Lung (tissue), 12 donors: ENCODE data around the gene OSR1. TPM values are rescaled to one million over a fixed set of nuclear protein-coding genes. Genes with fewer than 3 reads are reported as not detected.

ENCODE experiments used
- ATAC-seq: fragments of 200-7000 bp; cut with Tn5 transposase; one replicate; pipeline ENCODE4 v1.9.1; 2020; ENCODE audit warnings: moderate number of reproducible peaks; ENCODE audit not compliant: insufficient read depth, low FRiP score
- DNase-seq, 3 donors: peaks; one replicate each; pipeline ENCODE4 v3.0.0-alpha.2; 2013 to 2017
- H3K27ac ChIP-seq, 2 donors: one replicate each; pipeline ENCODE4 v1.5.1; 2013; ENCODE audit warnings: mild to moderate bottlenecking in 2 of 2, moderate library complexity in 2 of 2, control low read depth in 1 of 2, inconsistent platforms in 1 of 2, low read depth in 1 of 2, low read length in 1 of 2
- H3K27me3 ChIP-seq, 3 donors: one replicate each; pipeline ENCODE4 v1.5.1; 2013; ENCODE audit warnings: low read length in 2 of 3; ENCODE audit not compliant: control insufficient read depth in 3 of 3, insufficient read depth in 3 of 3
- H3K36me3 ChIP-seq, 4 donors: one replicate each; pipeline ENCODE4 v1.5.1; 2013; ENCODE audit warnings: low read length in 4 of 4, mild to moderate bottlenecking in 1 of 4, moderate library complexity in 1 of 4; ENCODE audit not compliant: control insufficient read depth in 4 of 4, insufficient read depth in 4 of 4
- H3K4me1 ChIP-seq, 5 donors: one replicate each; pipeline ENCODE4 v1.5.1; 2013; ENCODE audit warnings: low read length in 5 of 5, mild to moderate bottlenecking in 2 of 5, moderate library complexity in 1 of 5; ENCODE audit not compliant: control insufficient read depth in 5 of 5, insufficient read depth in 5 of 5
- H3K4me3 ChIP-seq: one replicate; pipeline ENCODE4 v1.5.1; 2013; ENCODE audit warnings: mild to moderate bottlenecking, control low read depth, moderate library complexity
- H3K9ac ChIP-seq, 2 donors: one replicate each; pipeline ENCODE4 v1.5.1; 2013; ENCODE audit warnings: low read length in 2 of 2, control low read depth in 1 of 2; ENCODE audit not compliant: insufficient read depth in 1 of 2
- H3K9me3 ChIP-seq, 4 donors: one replicate each; pipeline ENCODE4 v1.5.1; 2013; ENCODE audit warnings: low read length in 3 of 4, mild to moderate bottlenecking in 1 of 4, moderate library complexity in 1 of 4; ENCODE audit not compliant: control insufficient read depth in 4 of 4, insufficient read depth in 3 of 4
- CTCF ChIP-seq: IDR thresholded peaks from 2 replicates; pipeline ENCODE4 v1.5.1; 2012; ENCODE audit warnings: mild to moderate bottlenecking; ENCODE audit errors: control extremely low read depth, extremely low read depth
- WGBS, 2 donors: extraction: QIAGEN DNeasy Blood & Tissue Kit; methylation state at CpG; one replicate each; pipeline ENCODE4 v1.1.7; 2013; 5-methylcytosine and 5-hydroxymethylcytosine counted together
- polyA plus RNA-seq, 2 donors: library from polyadenylated mRNA; stranded (reverse); fragments of 200-250 nt; gene quantifications; one replicate each; pipeline ENCODE4 v1.2.1, GENCODE V29; 2013
- total RNA-seq, 2 donors: library from RNA; depleted of rRNA in 1 of 2; stranded (reverse); fragments of >200 nt in 1 of 2; gene quantifications; one replicate each; pipeline ENCODE4 v1.2.1, GENCODE V29; 2014 to 2021
- donor health status: control.
- donor health status: control.
- donor health status: Bipolar disorder and iron deficiency.
- donor health status: healthy.
- donor health status: DM: yes; HTN: yes; CAD: no.

OSR1 gene
- total and polyA plus RNA-seq, 4 donors = 8.6 to 36.2 (median 22.3) TPM

- WGBS, 2 donors = 1% methylated on average over 33 of the region's 33 CpGs
- peaks cover 0 to 5% (median 0%) of the 10 kb centered on the region in 4 donors for H3K36me3 ChIP-seq
- H3K27ac ChIP-seq = no peak overlapping the region
- H3K9me3 ChIP-seq = no peaks in the 10 kb centered on the region
- H3K4me1 ChIP-seq = peaks cover 0 to 22% (median 6%) of the 10 kb centered on the region in 5 donors
- DNase-seq = peak; percentile 92 to 97 (median 97)
- ATAC-seq = peak; percentile 79
- peak overlapping the region; percentile 14 to 82 for H3K9ac ChIP-seq
- peak; percentile 61 for TF ChIP-seq CTCF
- peak overlapping the region; percentile 59 for H3K4me3 ChIP-seq
- peaks cover 0 to 40% (median 15%) of the 10 kb centered on the region in 3 donors for H3K27me3 ChIP-seq
Observed at GRCh38 chr2:19362755-19363473, 4.5 kb upstream of the OSR1 start.

GRCh38 chr2:19362094-19362754 is 3.8 kb upstream of the OSR1 start:
- ATAC-seq = no peak
- Histone ChIP-seq H3K9me3 (no peaks in the 10 kb centered on the region), H3K4me3 (peak overlapping the region; percentile 53), H3K36me3 (peaks cover 0 to 10% (median 0%) of the 10 kb centered on the region in 4 donors), H3K27me3 (peaks cover 0 to 44% (median 15%) of the 10 kb centered on the region in 3 donors), H3K9ac (peak overlapping the region; percentile 14 to 82), H3K4me1 (peaks cover 0 to 22% (median 9%) of the 10 kb centered on the region in 5 donors), H3K27ac (no peak overlapping the region)
- DNase-seq = peak; percentile 43 to 85 (median 76)
- 2% methylated on average over 16 of the region's 16 CpGs for WGBS, 2 donors
- TF ChIP-seq CTCF = no peak

GRCh38 chr2:19361325-19361990 is 3.0 kb upstream of the OSR1 start:
- no peaks in the 10 kb centered on the region for H3K9me3 ChIP-seq
- TF ChIP-seq CTCF = no peak
- H3K4me1 ChIP-seq = peaks cover 0 to 22% (median 12%) of the 10 kb centered on the region in 5 donors
- ATAC-seq = no peak
- peak; percentile 69 to 76 (median 70) for DNase-seq
- peak overlapping the region in 1 of 2 donors; percentile 82 for H3K9ac ChIP-seq
- peak overlapping the region; percentile 29 for H3K4me3 ChIP-seq
- 5 to 12% methylated on average over 51 of the region's 51 CpGs for WGBS, 2 donors
- peaks cover 0 to 18% (median 0%) of the 10 kb centered on the region in 4 donors for H3K36me3 ChIP-seq
- peaks cover 0 to 50% (median 19%) of the 10 kb centered on the region in 3 donors for H3K27me3 ChIP-seq
- no peak overlapping the region for H3K27ac ChIP-seq
